ENCODE data around the gene ZFP36L2.

The ZFP36L2 gene

DNA sequence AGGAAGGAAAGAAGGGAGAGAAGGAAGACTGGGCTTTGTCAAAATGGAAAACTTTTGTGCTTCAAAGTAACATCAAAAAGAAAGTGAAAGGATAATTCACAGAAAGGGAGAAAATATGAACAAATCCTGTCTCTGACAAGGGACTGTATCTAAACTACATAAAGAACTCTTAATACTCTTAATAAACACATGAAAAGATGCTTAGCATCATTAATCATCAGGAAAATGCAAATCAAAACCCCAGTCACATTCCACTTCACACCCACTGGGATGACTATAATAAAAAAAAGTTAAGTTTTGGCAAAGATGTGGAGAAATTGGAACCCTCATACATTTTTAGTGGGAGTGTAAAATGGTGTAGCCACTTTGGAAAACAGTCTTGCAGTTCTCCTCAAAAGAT lies 11.8 kb upstream of the ZFP36L2 start:
- Mint-ChIP-seq H3K36me3 (ENCODE audit: insufficient read depth) (peaks cover 3% of the 10 kb centered on the region), H3K4me3 (no peak overlapping the region), H3K9me3 (no peaks in the 10 kb centered on the region), H3K27me3 (no peaks in the 10 kb centered on the region), H3K4me1 (ENCODE audit: low read depth in 2 of 2) (peaks cover 12 to 13% of the 10 kb centered on the region in 2 donors), H3K27ac (peak overlapping the region; percentile 26 to 42)
- ATAC-seq (replicated peaks): no peak
- no peak for DNase-seq

DNA sequence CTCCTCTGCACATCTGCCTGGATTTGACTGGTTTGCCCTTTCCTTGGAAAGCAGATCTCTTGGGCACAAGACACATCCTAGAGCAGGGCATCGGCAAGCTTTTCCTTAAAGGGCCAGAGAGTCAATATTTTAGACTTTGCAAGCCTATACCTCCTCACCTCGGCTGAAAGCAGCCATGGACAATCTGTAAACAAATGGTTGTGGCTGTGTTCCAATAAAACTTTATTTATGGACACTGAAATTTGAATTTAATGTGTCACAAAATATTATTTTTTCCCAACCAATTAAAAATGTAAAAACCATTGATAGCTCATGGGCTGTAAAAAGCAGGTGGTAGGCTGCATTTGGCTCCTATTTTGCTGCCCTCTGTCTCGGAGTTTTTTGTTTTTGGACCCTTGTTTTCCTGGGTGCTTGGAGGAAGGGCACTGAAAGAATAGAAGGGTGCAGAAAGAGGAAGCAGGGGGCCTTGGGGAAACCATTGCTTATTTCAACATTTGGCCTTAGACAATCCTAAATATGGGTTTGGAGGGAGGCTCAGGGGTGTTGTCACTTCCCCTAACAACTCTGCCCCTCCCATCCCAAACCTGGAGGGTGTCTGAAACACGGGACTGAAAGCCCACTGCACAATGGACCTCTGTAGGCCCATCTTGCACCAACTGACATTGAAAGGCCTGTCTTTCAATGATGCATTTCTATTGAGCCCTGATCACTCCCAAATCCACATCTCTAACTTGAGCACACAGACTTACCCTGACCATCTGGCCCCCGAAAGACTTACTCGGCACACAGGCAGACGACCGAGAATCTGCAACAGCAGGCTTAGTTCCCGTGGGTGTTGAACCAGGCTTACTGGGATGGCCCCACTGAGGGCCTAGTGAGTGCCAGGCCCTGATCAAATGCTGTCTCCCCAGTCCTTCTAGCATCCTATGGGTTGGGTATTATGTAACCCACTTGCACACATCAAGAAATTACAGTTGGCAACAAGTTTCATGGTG lies 7.1 kb upstream of the ZFP36L2 start:
- DNase-seq (no peak), ATAC-seq (replicated peaks) (no peak)
- Mint-ChIP-seq H3K4me1 (ENCODE audit: low read depth in 2 of 2) (peaks cover 14 to 18% of the 10 kb centered on the region in 2 donors), H3K4me3 (no peak overlapping the region), H3K27ac (peak overlapping the region in 1 of 2 donors; percentile 67), H3K27me3 (no peaks in the 10 kb centered on the region), H3K36me3 (ENCODE audit: insufficient read depth) (peaks cover 23% of the 10 kb centered on the region), H3K9me3 (no peaks in the 10 kb centered on the region)

- H3K27ac Mint-ChIP-seq: no peak overlapping the region
- peaks cover 46% of the 10 kb centered on the region for H3K36me3 Mint-ChIP-seq (ENCODE audit: insufficient read depth)
- no peak for DNase-seq
- no peak overlapping the region for H3K4me3 Mint-ChIP-seq
- no peaks in the 10 kb centered on the region for H3K9me3 Mint-ChIP-seq
- H3K27me3 Mint-ChIP-seq: no peaks in the 10 kb centered on the region
- peaks cover 19 to 23% of the 10 kb centered on the region in 2 donors for H3K4me1 Mint-ChIP-seq (ENCODE audit: low read depth in 2 of 2)
- no peak for ATAC-seq (replicated peaks)
Measured at GRCh38 chr2:43230951-43231827, 4.8 kb upstream of the ZFP36L2 start.

- Mint-ChIP-seq H3K9me3 (no peaks in the 10 kb centered on the region), H3K4me1 (ENCODE audit: low read depth in 2 of 2) (peaks cover 19 to 23% of the 10 kb centered on the region in 2 donors), H3K4me3 (peak overlapping the region in 1 of 2 donors; percentile 12), H3K27ac (peak overlapping the region in 1 of 2 donors; percentile 93), H3K36me3 (ENCODE audit: insufficient read depth) (peaks cover 54% of the 10 kb centered on the region), H3K27me3 (no peaks in the 10 kb centered on the region)
- DNase-seq (no peak), ATAC-seq (replicated peaks) (no peak)
Measured at GRCh38 chr2:43230351-43230885, 4.0 kb upstream of the ZFP36L2 start.

DNA sequence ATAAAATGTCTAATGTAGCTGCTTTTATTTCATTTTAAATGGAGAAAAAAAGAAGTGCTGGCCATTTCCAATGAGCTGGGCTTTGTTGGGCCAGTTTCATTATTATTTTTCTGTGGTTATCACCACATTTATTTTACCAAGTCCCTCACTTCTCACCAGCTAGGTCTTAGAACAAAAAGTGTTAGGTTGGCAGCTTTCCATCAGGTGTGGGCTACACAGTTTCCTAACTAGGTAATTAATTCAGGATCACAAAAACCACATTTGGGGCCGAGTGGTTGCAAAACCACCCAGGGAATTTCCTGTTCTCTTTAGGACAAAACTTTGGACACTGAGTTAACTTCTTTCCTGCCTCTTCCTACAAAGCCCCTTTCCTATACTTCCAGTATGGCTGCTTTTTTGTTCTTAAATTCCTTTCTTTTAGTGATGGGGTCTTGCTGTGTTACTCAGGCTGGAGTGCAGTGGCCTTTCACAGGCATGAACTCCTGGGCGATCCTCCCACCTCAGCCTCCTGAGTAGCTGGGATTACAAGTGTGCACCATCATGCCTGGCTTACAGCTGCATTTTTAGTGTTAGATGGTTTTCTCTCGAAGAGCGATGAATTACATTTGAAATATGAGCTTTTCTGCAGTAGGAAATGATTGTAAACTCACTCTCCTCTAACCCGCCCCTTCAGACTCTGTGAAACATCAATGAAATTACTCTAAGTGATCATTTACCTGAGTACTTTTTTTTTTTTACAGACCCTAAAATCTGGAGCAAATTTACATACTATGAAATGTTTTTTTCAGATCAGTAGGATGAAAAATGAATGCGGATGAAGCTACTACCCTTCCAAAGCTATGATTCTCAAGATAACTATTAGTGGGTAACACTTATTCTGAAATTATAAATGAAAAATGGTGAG lies 2.6 kb upstream of the ZFP36L2 start:
- DNase-seq (peak in 2 of 3 experiments; percentile 15 to 16), ATAC-seq (replicated peaks) (no peak)
- Mint-ChIP-seq H3K27me3 (no peaks in the 10 kb centered on the region), H3K4me3 (peak overlapping the region; percentile 96 to 99), H3K4me1 (ENCODE audit: low read depth in 2 of 2) (peaks cover 22 to 23% of the 10 kb centered on the region in 2 donors), H3K36me3 (ENCODE audit: insufficient read depth) (peaks cover 68% of the 10 kb centered on the region), H3K9me3 (no peaks in the 10 kb centered on the region), H3K27ac (peak overlapping the region; percentile 93 to 94)

DNA sequence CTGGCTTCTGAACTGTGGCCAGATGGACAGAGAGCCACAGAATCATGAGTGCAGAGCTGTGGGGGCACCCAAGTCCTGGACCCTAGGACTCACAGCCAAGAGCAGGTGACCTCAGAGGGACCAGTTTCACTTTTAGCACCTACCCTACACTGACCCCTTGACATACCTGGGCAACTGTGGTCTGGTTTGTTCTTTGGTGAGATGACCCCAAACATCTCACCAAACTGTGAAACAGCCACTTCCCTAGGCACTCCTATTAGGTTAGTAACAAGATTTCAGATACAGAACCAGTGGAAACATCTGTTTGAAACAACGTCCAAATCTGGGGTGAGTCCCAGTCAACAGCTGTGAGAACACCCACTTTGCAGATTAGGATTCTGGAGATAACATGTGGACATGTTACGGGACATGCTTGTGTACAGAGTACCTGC lies 1.9 kb upstream of the ZFP36L2 start:
- Mint-ChIP-seq H3K27me3 (no peaks in the 10 kb centered on the region), H3K9me3 (no peaks in the 10 kb centered on the region), H3K27ac (peak overlapping the region; percentile 93 to 94), H3K4me1 (ENCODE audit: low read depth in 2 of 2) (peaks cover 22 to 23% of the 10 kb centered on the region in 2 donors), H3K4me3 (peak overlapping the region; percentile 96 to 99), H3K36me3 (ENCODE audit: insufficient read depth) (peaks cover 75% of the 10 kb centered on the region)
- DNase-seq: no peak
- ATAC-seq (replicated peaks): no peak

DNA sequence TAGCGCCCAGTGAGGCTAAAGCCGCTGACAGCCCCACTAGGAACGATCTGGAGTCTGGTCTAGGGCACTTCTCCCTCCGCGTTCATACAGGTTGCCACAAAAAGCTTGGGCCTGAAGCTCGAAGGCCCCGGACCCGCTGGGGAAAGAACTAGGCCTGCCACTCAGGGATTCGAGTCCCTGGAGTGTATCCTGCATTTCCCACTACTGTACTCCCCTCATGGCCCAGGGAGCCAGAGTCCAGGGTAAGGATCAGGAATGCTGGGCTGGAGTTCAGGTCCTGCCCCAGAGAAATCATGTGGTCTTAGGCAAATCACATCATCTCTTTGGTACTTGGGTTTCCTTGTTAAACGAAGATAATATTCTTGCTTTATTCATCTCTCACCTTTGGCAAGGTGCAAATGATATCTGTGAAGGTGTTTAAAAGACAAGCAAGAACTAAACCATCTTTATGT lies 1.4 kb upstream of the ZFP36L2 start:
- no peak for DNase-seq
- Mint-ChIP-seq H3K27me3 (no peaks in the 10 kb centered on the region), H3K36me3 (ENCODE audit: insufficient read depth) (peaks cover 79% of the 10 kb centered on the region), H3K27ac (peak overlapping the region; percentile 93 to 94), H3K4me1 (ENCODE audit: low read depth in 2 of 2) (peaks cover 22 to 23% of the 10 kb centered on the region in 2 donors), H3K4me3 (peak overlapping the region; percentile 96 to 99), H3K9me3 (no peaks in the 10 kb centered on the region)
- no peak for ATAC-seq (replicated peaks)

DNA sequence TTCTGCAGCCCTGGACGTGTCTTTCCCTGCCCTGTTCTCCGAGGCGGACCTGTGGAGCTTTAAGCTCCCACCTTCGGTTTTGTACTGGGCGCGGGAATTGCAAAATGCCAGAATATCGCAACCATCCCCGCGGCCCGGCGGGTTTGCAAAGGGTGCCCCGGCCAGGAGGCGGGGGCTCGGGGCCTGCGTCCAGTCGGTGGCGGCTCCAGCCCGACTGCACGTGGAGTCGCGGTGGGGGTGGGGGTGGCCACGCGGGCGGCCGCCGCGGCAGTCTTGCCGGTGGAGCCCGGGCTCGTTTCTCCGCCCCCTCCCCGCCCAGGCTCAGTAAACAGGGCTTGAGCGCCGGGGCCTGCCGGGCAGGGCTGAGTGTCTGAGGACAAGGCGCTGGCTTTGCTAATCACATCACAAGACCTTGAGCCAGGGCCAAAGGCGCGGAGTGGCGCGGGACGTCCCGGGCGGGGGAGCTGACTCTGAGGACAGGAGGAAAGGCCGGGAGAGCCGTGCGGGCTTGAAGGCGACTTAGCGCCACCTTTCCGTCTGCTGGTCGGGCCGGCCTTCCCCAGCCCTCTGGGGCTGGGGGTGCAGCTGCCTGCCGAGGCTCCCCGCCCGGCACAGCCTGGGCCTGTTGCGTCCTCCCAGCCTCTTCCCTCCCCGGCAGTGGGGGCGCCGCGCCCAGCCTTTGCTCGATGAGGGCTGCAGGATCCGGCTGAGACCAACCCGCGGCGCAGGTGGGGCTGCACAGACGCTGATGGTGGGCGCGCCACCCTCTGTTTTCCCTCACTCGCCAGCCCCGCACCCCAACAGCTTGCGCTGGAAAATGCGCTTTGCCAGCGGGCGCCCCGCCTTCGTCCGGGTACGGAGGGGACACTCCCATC lies 786 bp upstream of the ZFP36L2 start:
- H3K27me3 Mint-ChIP-seq: no peaks in the 10 kb centered on the region
- DNase-seq (peak in 2 of 3 experiments; percentile 48 to 57), ATAC-seq (replicated peaks) (peak; percentile 12)
- peak overlapping the region; percentile 93 to 94 for H3K27ac Mint-ChIP-seq
- H3K36me3 Mint-ChIP-seq (ENCODE audit: insufficient read depth): peaks cover 86% of the 10 kb centered on the region
- no peaks in the 10 kb centered on the region for H3K9me3 Mint-ChIP-seq
- H3K4me1 Mint-ChIP-seq (ENCODE audit: low read depth in 2 of 2): peaks cover 24 to 26% of the 10 kb centered on the region in 2 donors
- H3K4me3 Mint-ChIP-seq: peak overlapping the region; percentile 96 to 99

DNA sequence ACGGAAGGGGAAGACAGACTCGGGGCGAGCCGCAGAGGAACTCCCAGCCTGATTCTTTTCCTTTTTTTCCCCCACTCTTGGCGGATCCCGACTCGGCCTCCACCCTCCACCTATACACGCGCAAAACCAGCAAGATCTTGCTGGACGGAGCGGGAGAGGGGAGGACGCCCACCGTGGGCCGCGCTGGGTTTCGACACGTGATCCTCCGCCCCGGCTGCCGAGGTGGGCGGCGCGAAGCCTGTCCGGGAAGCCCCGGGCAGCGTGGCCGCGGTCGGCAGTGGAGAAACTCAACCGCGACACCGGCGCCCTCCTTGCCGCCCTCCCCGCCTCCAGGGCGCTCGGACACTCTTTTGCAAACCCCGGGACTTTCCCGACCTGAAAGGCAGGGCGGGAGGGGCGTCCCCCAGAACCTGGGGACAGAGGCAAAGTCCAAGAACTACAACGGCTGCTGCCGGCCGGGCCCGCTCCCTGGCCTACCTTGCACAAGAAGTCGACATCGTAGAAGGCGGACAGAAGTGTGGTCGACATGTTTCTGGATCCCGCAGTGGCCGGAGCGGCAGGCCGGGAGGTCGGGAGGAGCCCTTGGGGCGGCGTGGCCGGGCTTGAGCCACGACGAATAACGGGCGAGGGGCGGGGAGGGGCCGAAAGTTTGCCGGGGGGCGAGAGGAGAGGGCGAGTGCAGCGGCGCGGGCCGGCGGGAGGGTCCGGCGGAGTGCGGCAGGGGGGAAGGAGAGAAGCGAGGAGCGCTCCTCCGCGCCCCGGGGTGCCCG lies 433 bp downstream of the ZFP36L2 start:
- Mint-ChIP-seq H3K27me3 (no peaks in the 10 kb centered on the region), H3K4me3 (peak overlapping the region; percentile 96 to 99), H3K9me3 (no peaks in the 10 kb centered on the region), H3K27ac (peak overlapping the region; percentile 93 to 94), H3K4me1 (ENCODE audit: low read depth in 2 of 2) (peaks cover 36 to 37% of the 10 kb centered on the region in 2 donors), H3K36me3 (ENCODE audit: insufficient read depth) (peaks cover 92% of the 10 kb centered on the region)
- peak; percentile 25 for ATAC-seq (replicated peaks)
- peak; percentile 66 to 68 (median 68) for DNase-seq

GRCh38 chr2:43225093-43225787 lies 1.2 kb downstream of the ZFP36L2 start:
- Mint-ChIP-seq H3K27me3 (no peaks in the 10 kb centered on the region), H3K9me3 (no peaks in the 10 kb centered on the region), H3K27ac (peak overlapping the region; percentile 93 to 94), H3K4me1 (ENCODE audit: low read depth in 2 of 2) (peaks cover 41 to 44% of the 10 kb centered on the region in 2 donors), H3K36me3 (ENCODE audit: insufficient read depth) (peaks cover 95% of the 10 kb centered on the region), H3K4me3 (peak overlapping the region; percentile 96 to 99)
- no peak for ATAC-seq (replicated peaks)
- peak; percentile 56 to 59 (median 58) for DNase-seq

All from effector memory CD8-positive, alpha-beta T cell (primary cell).